Bone marrow (tissue), 2 donors: ENCODE data around the gene ULK4.
"Not testable (repeated sequence)": the region's sequence is repeated elsewhere in the genome, so short reads cannot be mapped to it uniquely, and the experiment has no call there.

ENCODE experiments used
- DNase-seq, 2 donors: peaks; one replicate each; lab custom pipeline; 2025; lab: John Stamatoyannopoulos, UW

Gene ULK4

DNA sequence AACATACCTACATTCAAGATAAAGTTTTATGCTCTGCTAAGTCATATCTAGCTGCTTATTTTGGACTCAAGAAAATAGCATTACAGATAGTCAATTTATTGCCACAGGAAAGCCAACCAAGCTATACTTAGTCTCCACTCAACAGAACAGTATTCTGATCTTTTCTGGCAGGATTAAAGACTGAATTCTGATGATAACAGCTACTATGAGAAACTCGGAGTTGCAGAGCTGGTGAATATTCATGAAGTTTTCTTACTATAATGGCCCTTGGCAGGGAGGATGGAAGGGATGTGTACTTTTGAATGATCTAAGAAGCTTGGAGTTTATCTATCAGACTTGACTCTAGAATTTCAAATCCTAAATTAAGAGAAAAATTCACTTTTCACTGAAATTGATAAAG, 524.9 kb downstream of the ULK4 start:
- no peak for DNase-seq

DNA sequence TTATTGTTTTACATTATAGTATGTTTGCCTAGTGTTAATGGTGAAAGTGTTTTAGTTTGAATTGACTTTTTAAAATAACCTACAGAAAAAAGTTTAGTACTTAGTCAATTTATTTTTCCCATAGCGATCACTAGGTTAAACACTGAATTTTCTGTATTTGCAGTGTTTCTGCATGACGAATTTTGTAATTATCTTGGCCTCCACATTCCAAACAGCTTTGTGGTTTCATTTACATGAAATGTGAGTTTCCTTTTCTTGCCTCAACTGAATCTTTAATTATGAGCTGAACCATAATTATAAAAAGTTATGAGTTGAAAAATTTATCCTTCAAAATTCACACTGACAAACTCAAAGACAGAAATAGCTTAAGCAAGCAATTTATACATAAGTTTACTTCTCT, 527.1 kb downstream of the ULK4 start:
- no peak for DNase-seq

DNA sequence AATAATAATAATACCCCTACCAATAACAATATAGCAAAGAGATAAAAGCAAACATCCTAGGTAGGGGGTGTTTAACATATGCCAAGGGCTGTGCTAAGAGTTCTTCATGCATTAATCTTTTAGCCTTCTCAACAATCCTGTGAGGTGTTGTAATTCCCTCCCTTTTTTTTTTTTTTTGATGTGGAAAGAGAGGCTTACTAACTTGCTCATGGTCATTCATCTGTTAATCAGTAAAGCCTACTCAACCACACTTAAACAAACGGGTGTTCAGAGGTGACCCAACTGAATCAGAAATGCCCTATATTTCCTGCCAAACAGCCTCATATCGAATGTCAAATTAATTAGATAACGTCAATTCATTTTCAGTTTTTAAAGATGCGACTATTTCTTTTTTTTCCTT, 530.5 kb downstream of the ULK4 start:
- no peak for DNase-seq

DNA sequence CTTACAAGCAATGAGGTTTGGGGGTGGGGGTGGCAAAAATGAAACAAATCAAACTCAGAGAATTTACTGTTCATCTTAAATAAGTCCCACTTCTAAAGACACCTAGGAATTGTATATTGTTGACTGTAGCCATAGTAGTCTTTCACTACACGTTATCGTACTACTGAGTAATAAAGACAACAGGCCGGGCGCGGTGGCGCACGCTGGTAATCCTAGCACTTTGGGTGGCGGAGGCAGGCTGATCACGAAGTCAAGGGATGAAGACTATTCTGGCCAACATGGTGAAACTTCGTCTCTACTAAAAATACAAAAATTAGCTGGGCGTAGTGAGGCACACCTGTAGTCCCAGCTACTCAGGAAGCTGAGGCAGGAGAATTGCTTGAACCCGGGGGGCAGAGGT, 531.0 kb downstream of the ULK4 start:
- no peak for DNase-seq

DNA sequence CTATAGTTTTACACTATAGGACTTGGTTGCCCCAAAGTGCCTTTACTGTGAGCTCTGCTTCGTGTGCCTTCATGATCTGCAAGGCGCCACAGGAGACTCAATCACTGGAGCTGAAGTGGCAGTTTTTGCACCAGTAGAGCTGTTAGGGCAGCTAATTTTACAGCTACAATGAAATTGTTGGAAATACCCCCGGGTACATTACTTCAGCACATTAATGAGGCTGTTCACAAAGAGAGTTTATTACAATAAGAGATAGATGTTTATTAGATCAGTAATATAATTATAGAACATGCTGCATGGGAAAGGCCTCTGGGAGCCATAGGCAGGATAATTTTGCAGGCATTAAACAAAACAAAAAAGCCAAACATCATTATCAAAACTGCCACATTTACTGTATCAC, 531.5 kb downstream of the ULK4 start:
- DNase-seq, result no peak

DNA sequence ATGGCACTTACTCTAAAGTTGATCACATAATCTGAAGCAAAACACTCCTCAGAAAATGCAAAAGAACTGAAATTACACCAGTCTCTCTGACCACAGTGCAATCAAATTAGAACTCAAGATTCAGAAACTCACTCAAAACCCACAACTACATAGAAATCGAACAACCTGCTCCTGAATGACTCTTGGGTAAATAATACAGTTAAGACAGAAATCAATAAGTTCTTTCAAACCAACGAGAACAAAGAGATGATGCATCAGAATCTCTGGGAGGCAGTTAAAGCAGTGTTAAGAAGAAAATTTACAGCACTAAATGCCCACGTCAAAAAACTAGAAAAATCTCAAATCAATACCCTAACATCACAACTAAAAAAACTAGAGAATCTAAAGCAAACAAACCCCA, 535.4 kb downstream of the ULK4 start:
- no peak for DNase-seq

DNA sequence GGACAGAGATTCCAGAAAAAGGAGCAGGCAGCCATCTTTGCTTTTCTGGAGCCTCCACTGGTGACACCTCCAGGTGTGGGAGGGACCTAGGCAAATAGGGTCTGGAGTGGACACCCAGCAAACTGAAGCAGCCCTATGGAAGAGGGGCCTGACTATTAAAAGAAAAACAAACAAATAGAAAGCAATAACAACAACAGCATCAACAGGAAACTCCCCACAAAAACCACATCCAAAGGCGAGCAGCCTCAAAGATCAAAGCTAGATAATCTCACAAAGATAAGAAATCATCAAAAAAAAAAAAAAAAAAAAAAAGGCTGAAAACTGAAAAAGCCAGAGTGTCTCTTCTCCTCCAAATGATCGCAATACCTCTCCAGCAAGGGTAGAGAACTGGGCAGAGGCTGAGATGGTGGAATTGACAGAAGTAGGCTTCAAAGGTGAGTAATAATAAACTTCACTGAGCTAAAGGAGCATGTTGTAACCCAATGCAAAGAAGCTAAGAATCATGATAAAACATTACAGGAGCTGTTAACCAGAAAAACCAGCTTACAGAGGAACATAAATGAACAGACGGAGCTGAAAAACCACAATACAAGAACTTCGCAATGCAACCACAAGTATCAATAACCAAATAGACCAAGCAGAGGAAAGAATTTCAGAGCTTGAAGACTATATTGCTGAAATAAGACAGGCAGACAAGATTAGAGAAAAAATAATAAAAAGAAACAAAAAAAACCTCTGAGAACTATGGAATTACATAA, 537.2 kb downstream of the ULK4 start:
- DNase-seq, result no peak

DNA sequence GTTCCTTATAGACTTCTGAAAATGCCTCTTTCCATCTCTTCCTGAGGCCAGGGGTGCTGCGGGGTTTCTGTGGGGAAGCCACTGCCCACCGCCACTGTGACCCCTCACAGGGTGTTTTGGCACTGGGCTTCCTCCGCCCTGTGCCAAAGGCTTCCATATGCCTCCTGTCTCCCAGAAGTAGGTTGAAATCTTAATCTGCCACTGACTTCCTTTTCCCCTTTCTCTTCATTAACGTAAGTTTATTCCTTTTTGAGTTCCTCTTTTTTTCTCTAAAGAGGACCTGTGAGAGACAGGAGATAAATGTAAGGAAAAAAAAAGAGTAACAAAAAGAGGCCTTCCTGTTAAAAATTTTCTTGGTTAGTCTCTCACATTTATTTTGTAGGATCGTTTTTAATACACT, 542.1 kb downstream of the ULK4 start:
- DNase-seq, result no peak

DNA sequence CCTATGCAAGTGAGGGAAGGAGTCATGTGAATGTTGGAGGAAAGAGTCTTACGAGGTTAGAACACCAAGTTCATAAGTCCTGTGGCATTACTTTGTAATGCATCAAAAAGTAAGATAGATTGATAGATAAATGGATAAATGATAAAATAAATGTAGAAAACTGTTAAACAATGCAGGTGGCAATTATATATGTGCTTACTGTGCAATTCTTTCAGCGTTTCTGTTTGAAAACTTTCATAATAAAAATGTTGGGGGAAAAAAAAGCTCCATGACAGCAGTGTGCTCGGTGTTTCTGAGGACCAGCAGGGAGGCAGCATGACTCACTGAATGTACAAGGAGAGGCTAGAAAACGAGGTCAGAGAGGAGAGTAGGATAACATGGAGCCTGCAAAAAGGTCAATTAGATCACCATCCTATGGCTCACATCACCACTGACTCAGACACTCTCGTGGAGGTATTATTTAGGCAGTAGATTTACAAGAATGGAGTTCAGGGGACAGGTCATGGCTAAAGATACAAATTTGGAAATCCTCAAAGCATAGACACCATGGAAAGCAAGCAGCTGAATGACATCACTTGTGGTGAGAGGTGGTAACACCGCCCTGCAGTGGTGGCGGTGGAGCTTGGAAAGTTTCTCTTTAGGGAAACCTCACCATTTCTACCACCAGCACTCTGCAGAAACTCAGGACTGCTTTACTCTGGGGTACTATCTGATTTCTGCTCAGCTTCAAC, 542.8 kb downstream of the ULK4 start:
- DNase-seq, result no peak

DNA sequence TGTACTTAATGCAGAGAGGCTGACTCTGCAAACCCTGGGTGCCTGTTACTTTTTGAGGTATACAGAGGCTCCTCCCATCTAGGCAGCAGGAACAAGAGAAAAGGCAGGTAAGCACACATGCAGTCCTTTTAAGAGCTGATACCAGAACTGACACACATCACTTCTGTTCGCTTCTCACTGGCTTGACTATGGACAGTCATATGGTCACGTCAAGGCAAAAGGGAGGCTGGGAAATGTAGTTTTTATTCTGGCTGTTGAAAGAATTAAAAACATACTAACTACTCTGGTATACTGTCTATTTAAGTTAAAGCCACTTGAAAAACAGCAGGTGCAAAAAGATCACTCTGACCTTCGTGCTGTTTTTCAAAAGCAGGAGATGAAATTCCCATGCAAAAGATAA, 544.3 kb downstream of the ULK4 start:
- DNase-seq, result no peak

DNA sequence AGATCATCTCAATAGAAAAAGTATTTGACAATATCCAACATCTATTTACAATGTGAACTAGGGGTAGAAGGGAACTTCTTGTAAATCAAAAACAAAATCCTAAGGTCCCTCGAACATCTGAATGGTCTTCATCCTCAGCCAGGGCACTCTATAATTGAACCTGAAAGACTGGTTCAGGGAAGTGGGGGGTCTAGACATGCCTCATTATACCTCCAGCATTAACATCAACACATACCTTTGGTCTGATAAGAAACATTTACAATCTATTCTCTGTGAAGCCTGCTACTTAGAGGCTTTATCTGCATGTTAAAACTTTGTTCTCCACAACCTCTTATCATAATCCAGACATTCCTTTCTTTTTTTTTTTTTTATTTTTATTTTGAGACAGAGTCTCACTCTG, 550.8 kb downstream of the ULK4 start:
- no peak for DNase-seq

DNA sequence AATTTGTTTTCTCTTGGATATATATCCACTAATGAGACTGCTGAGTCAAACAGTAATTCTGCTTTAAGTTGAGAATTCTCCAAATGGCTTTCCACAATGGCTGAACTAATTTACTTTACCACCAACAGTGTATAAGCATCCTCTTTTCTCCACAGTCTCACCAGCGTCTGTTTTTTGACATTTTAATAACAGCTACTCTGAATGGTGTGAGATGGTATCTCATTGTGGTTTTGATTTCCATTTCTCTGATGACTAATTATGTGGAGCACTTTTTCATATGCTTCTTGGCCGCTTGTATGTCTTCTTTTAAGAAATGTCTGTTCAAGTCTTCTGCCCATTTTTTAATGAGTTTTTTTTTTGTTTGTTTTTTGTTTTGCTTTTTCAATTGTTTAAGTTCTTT, 556.4 kb downstream of the ULK4 start:
- no peak for DNase-seq

DNA sequence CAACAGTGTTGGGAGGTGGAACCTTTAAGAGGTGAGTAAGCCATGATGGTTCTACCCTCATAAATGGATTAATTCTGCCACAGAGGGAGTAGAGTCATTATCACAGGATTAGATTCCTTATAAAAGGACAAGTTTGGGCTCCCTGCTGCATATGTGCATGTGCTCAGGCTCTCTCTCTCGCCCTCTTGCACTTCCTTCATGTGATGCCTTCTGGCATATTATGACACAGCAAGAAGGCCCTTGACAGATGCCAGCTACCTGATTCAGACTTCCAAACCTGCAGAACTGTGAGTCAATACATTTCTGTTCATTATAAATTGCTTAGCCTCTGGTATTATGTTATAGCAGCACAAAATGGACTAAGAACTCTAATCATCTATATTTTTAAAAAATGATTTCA, 557.3 kb downstream of the ULK4 start:
- DNase-seq, result no peak

DNA sequence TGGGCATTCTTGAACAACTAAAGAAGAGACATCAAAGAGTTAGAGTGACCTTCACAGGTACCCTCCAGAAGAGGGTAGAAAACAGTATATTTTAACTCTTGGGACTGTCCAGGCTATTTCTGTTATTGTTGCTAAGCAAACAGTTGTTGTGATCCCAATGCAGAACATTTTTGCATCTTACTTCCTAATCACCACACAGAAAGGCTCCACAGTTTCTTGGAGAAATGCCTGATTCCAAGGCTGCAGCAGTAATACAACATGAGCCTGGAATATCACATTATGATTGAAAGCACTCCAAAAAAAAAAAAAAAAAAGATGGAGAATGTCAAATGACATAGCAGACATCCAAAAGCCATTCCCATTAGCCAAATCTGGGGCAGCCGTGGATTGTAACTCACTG, 567.0 kb downstream of the ULK4 start:
- no peak for DNase-seq

DNA sequence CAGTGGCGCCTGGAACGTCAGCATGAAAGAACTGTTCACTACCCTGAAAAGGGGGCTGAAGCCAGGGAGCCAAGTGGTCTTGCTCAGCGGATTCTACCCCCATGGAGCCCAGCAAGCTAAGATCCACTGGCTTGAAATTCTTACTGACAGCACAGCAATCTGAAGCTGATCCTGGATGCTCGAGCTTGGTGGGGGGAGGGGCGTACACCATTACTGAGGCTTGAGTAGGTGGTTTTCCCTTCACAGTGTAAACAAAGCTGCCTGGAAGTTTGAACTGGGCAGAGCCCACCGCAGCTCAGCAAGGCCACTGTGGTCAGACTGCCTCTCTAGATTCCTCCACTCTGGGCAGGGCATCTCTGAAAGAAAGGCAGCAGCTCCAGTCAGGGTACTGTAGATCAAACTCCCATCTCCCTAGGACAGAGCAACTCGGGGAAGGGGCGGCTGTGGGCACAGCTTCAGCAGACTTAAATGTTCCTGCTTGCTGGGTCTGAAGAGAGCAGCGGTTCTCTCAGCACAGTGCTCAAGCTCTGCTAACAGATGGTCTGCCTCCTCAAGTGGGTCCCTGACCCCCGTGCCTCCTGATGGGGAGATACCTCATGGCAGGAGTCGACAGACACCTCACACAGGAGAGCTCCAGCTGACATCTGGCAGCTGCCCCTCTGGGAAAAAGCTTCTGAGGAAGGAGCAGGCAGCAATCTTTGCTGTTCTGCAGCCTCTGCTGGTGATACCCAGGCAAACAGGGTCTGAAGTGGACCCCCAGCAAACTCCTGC, 591.0 kb downstream of the ULK4 start:
- DNase-seq, result not testable (repeated sequence)

DNA sequence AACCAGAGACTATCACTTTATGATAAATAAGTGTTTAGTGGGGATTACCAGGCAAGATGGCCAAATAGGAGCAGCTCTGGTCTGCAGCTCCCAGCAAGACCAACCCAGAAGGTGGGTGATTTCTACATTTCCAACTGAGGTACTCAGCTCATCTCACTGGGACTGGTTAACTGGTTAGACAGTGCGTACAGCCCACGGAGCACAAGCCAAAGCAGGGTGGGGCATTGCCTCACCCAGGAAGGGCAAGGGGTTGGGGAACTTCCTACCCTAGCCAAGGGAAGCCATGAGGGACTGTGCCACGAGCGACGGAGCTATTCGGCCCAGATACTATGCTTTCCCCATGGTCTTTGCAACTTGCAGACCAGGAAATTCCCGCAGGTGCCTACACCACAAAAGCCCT, 591.6 kb downstream of the ULK4 start:
- no peak for DNase-seq

DNA sequence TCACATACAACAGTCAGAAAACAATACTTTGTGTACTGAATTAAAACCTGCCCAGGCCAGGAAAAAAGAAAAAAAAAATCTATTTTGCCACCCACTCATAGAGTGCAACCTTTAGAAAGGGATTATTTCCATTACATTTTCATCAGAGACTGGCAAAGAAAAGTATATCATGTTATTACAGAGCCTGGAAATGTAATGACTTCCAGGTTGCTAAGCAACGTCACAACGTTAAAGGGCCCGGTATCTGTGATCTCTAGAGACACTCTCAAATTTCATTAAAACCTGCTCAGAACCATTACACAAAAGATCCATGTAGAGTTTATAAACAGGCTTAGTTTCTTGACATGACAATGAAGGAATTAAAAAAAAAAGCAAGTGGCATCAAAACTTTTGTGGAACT, 592.1 kb downstream of the ULK4 start:
- no peak for DNase-seq

DNA sequence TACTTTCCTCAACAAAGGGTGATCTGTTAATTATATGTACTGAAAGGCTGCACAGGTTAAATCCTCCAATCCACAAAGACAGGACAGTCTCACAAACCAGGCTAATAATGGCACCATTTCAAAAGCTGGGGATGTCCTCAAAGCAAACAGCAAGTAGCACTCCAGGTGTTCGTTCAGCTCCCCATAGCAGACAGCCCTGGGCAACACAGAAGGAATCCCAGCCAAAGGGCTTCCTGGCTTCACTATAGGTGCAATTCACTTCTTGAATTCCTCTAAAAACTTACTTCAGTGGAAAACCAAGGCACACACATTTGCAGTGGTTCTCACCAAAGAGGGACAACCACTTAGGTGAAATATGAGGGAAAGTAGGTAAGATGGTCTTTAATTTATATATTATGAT, 595.9 kb downstream of the ULK4 start:
- no peak for DNase-seq

DNA sequence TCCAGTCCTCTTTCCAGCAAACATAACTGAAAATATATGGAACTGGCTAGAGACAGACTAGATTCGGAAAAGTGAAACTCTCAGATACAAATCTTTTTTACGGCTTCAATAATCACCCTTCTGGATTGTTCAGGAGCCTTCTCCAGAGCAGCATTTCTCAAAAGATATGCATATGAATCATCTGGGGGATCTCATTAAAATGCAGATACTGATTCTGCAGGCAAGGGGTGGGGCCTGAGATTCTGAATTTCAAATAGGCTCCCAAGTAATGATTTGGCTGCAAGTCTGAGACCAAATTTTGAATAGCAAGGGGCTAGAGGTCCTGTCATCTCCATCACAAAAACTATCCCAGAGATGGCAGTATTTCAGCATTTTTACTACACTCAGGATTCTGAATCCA, 597.2 kb downstream of the ULK4 start:
- DNase-seq, result no peak

DNA sequence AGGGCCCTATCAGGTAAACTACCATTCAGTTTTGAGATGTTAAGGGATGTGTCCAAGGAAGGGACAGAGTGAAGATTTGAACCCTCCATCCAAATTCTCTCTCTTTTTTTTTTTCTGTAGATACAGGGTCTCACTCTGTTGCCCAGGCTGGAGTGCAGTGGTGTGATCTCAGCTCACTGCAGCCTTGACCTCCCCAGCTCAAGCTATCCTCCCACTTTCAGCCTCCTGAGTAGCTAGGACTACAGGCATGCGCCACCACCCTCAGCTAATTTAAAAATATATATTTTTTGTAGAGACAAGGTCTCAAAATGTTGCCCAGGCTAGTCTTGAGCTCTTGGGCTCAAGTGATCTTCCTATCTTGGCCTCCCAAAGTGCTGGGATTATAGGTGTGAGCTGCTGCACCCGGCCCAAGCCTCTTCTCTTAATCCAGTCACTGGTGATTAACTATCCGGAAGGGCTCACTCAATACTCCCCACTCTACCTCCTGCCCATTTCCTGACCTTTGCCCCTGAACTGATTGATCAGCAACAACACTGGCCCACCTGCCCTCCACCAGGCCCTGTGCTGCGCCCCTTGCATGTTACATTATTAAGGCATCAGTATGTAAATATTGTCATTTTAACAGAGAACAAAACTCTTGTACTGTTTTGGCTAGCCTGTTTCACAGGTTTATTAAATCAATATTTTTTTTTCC, 597.9 kb downstream of the ULK4 start:
- DNase-seq, result no peak

DNA sequence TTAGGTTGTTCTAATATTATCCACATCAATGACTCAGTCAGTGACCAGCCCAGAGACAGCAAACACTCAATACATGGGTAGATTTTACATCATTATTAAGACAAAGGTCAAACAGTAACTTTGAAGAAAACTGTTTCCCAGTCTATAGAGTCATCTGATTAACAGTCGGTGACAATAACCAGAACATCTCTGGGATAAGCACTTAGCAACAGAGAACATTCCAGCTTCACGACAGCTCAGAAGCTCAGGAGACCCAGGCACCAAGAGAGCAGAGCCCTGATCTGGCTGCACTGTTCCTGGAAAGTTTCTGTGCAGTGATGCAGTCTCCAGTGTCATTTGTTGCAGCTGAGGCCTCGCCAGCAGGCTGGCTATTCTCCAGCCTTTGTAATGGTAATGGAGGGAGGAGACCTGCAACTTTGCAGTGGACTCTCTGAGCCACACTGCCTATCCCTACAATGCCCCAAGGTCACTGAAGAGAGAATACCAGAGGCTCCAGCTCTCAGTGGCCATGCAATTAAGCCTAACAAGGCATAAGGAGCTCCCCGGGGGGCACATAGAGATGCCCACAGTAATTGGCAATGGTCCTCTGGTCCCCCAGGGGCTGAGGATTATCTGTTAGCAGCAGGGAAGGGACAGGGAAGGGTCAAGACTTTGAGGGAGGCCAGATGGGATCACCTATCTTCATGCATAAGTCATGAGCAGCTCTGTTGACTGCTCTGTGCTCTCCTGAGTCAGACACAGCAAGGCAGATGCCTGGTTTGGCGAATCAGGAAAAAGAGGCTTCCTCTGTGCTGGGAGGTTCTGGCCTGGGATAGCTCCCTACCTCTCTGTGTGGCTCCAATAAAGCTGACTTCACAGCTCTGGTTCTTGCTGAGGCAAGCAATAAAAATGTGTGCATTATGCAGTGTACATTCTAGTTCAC, 599.0 kb downstream of the ULK4 start:
- DNase-seq, result no peak
